K562 (cell line): ENCODE measurements around the gene DBF4B. TPM values are rescaled to one million over a fixed set of nuclear protein-coding genes. Genes with fewer than 3 reads are reported as not detected.

Source experiments
- BRF2 ChIP-seq: IDR thresholded peaks from 3 replicates; pipeline ENCODE4 v1.6.1; 2011; ENCODE audit warnings: borderline replicate concordance, mild to moderate bottlenecking; ENCODE audit not compliant: insufficient read length, insufficient read depth
- CGGBP1 ChIP-seq: fragments of 250-450 bp; sonication (Bioruptor Pico); IDR thresholded peaks from 2 replicates; pipeline ENCODE4 v1.9.0; 2021; ENCODE audit warnings: mild to moderate bottlenecking
- GTF3C2 ChIP-seq: IDR thresholded peaks from 3 replicates; pipeline ENCODE4 v1.6.1; 2011; ENCODE audit warnings: borderline replicate concordance, mild to moderate bottlenecking, moderate library complexity; ENCODE audit not compliant: insufficient read length; ENCODE audit errors: extremely low read depth
- MYBL2 ChIP-seq, 2 experiments: fragments of 450-650 bp in 1 of 2; sonication (generic) in 1 of 2; formaldehyde crosslinking in 1 of 2; IDR thresholded peaks; 2 replicates each; pipeline versions ENCODE4 v1.6.1 to v1.8.1; 2017 to 2022; ENCODE audit warnings: borderline replicate concordance in 1 of 2, inconsistent platforms in 1 of 2, low read depth in 1 of 2, mild to moderate bottlenecking in 1 of 2, missing genetic modification reagents in 1 of 2, moderate library complexity in 1 of 2
- PPARD ChIP-seq: fragments of 250-450 bp; sonication (Bioruptor Pico); IDR thresholded peaks from 2 replicates; pipeline ENCODE4 v1.8.0; 2022; ENCODE audit warnings: inconsistent platforms, mild to moderate bottlenecking, moderate library complexity
- TCFL5 ChIP-seq: fragments of 250-450 bp; sonication (Bioruptor Pico); conservative IDR thresholded peaks from 2 replicates; pipeline ENCODE4 v1.6.1; 2021; ENCODE audit warnings: mild to moderate bottlenecking, moderate library complexity, matching md5 sums
- ZBTB7A ChIP-seq: IDR thresholded peaks from 2 replicates; pipeline ENCODE4 v1.6.1; 2011; ENCODE audit warnings: low read depth, mild to moderate bottlenecking, low read length, moderate library complexity, borderline replicate concordance; ENCODE audit not compliant: control insufficient read depth
- ZNF224 ChIP-seq: sonication (generic); formaldehyde crosslinking; IDR thresholded peaks from 2 replicates; pipeline ENCODE4 v1.8.0; 2022; ENCODE audit warnings: mild to moderate bottlenecking, missing genetic modification reagents
- polyA plus RNA-seq, 8 experiments: library from polyadenylated mRNA; depleted of rRNA in 4 of 8; stranded (reverse) in 5 of 8; unstranded in 3 of 8; fragments of >200 nt; fragmentation: Nextera tagmentation in 2 of 8; fragmentation: Illumina TruSeq in 1 of 8; extraction: Ambion mirVana in 2 of 8; extraction: Trizol in 1 of 8; gene quantifications; 2 replicates each; pipeline versions ENCODE4 v1.2.1 to v1.2.3, GENCODE V29; 2011 to 2014; ENCODE audit warnings: inconsistent platforms in 1 of 8, missing spikeins in 1 of 8
- total RNA-seq, 7 experiments: library from RNA; depleted of rRNA in 6 of 7; stranded (reverse); fragments of >200 nt in 6 of 7; fragmentation: Illumina TruSeq in 2 of 7; extraction: Trizol in 2 of 7; gene quantifications; 2 replicates each; pipeline versions ENCODE4 v1.2.1 to v1.2.3, GENCODE V29; 2011 to 2021; ENCODE audit warnings: low replicate concordance in 1 of 7

Gene DBF4B
- total and polyA plus RNA-seq, 9 of the 15 experiments (the other 6 are each of a cell fraction or from before 2014, with no cell fraction given): 2.5 to 26.9 (median 14.6) TPM

- TF ChIP-seq GTF3C2 (no peak), BRF2 (no peak), ZNF224 (no peak), PPARD (no peak), CGGBP1 (no peak), TCFL5 (CRISPR knock-in tag) (no peak), MYBL2 (IDR thresholded peaks at IDR 0.05; ENCODE audit: low read depth) (no peak), MYBL2 (CRISPR knock-in tag; IDR thresholded peaks at IDR 0.05; ENCODE audit: borderline replicate concordance) (no peak), ZBTB7A (peak; percentile 97)
Observed at GRCh38 chr17:44689477-44690217, 18.8 kb upstream of the DBF4B start, which contains the start of gene CCDC43 (continued).
